ENCODE measurements around the gene SERTAD2. TPM values are rescaled to one million over a fixed set of nuclear protein-coding genes. Genes with fewer than 3 reads are reported as not detected.
A peak's percentile ranks its signal among the peaks of the same experiment; 100 is the strongest.

Gene SERTAD2, protein sequence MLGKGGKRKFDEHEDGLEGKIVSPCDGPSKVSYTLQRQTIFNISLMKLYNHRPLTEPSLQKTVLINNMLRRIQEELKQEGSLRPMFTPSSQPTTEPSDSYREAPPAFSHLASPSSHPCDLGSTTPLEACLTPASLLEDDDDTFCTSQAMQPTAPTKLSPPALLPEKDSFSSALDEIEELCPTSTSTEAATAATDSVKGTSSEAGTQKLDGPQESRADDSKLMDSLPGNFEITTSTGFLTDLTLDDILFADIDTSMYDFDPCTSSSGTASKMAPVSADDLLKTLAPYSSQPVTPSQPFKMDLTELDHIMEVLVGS
- 16.5 TPM for polyA plus RNA-seq (2012; ENCODE audit: low read depth, missing spikeins)

DNA sequence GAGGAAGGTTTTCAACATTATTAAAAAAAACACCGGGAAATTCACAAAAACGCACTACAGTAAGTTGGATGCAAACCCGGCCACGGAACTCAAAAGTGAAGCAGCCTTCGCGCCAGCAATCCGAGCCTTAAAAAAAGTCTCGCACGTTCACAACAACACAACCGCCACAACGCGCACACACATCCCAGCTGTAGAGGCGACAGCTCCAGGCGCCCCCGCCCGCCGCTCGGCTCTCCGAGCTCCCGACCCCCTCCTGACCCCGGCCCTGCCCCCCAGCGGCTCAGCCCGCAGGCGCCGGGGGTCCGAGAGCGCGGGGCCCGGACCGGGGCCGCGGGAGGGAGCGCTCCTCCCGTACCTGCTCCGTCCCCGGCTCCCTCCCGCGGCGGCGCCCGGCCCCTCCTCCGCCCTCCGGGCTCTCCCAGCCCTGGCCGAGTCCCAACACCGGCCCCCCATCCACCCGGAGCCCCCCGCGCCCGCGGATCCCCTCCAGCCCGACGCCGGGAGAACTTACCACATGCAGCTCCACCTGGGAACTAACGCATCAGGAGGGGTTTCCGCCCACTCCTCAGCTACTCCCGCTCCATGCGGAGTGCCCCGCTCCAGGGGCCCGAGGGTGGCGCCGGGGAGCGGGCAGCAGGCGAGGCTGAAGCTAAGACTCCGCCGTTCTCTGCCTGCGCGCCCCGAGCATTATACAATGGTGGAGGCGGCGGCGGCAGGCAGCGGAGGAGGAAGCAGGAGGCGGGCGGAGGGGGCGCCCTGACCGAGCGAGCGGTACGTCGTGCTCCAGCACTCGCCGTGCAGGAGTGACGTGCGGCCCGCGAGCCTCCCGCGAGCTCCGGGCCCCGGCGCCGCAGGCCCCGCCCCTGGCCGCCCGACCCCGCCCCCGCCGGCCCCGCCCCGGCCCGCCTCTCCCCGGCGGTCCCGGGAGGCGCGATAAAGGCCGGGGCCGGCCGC, at the start of gene SERTAD2:
SERTAD2 (minus strand) TSS at position 805 of the 954 bp plus-strand sequence. CDS start 17,042 bp downstream, outside the sequence.
- DNase-seq (ENCODE audit: insufficient read length, low spot score) (peak; percentile 85), FAIRE-seq (peak; percentile 80)
- TF ChIP-seq PAX5 (IDR thresholded peaks at IDR 0.05; ENCODE audit: insufficient read depth, low read length, severe bottlenecking) (no peak), POU2F2 (IDR thresholded peaks at IDR 0.05; ENCODE audit: low read depth, low read length) (no peak), POLR2AphosphoS5 (IDR thresholded peaks at IDR 0.05; ENCODE audit: low read depth, low read length) (0 out of 2 replicates have a peak, but pooled peaks have one; percentile 37), TAF1 (IDR thresholded peaks at IDR 0.05; ENCODE audit: low read depth, low read length) (peak; percentile 62), POLR2A (IDR thresholded peaks at IDR 0.05; ENCODE audit: low read depth, low read length) (peak; percentile 65; the same call in 1 of the 2 replicates)

DNA sequence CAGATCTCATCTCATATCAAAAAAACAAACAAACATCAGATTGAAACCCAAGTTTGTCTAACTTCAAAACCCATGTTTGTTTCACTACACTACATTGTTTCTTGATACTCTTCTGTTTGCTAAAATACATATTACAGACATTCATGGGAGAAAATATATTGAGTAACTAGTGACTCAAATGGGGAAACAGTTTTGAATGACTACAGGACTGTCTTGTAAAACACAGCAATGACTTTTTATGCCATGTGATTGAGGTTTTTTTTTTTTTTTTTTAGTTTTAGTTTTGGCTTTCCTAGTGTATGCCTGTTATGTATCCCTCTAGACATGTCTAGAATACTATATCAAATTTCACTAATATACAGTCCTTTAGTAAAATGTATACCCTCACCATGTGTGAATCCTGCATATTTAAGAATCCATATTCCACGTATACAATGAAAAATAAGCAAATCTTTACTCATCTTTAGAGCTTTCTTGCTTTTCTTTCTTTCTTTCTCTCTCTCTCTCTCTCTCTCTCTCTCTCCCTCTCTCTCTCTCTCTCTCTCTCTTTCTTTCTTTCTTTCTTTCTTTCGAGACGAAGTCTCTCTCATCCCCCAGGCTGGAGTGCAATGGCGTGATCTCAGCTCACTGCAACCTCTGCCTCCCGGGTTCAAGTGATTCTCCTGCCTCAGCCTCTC, 46.6 kb upstream of the SERTAD2 start:
- DNase-seq (ENCODE audit: insufficient read length, low spot score): no peak
- TF ChIP-seq POU2F2 (IDR thresholded peaks at IDR 0.05; ENCODE audit: low read depth, low read length) (no peak), SPI1 (IDR thresholded peaks at IDR 0.05; ENCODE audit: low read depth, low read length) (no peak), PAX5 (IDR thresholded peaks at IDR 0.05; ENCODE audit: insufficient read depth, low read length, severe bottlenecking) (no peak), TAF1 (IDR thresholded peaks at IDR 0.05; ENCODE audit: low read depth, low read length) (no peak), POLR2AphosphoS5 (IDR thresholded peaks at IDR 0.05; ENCODE audit: low read depth, low read length) (no peak), POLR2A (IDR thresholded peaks at IDR 0.05; ENCODE audit: low read depth, low read length) (no peak)
- FAIRE-seq: no peak

DNA sequence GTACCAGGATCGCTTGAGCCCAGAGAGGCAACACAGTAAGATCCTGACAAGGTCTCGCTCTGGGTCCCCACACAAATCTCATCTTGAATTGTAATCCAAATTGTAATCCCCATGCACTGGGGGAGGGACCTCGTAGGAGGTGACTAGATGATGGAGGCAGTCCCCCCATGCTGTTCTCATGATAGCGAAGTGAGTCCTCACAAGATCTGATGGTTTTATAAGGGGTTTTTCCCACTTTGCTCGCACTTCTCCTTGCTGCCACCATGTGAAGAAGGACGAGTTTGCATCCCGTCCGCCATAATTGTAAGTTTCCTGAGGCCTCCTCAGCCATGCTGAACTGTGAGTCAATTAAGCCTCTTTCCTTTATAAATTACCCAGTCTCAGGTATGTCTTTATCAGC, 46.0 kb upstream of the SERTAD2 start:
- no peak for TF ChIP-seq TAF1 (IDR thresholded peaks at IDR 0.05; ENCODE audit: low read depth, low read length)
- peak; percentile 48 for TF ChIP-seq SPI1 (IDR thresholded peaks at IDR 0.05; ENCODE audit: low read depth, low read length)
- peak; percentile 82 for FAIRE-seq

DNA sequence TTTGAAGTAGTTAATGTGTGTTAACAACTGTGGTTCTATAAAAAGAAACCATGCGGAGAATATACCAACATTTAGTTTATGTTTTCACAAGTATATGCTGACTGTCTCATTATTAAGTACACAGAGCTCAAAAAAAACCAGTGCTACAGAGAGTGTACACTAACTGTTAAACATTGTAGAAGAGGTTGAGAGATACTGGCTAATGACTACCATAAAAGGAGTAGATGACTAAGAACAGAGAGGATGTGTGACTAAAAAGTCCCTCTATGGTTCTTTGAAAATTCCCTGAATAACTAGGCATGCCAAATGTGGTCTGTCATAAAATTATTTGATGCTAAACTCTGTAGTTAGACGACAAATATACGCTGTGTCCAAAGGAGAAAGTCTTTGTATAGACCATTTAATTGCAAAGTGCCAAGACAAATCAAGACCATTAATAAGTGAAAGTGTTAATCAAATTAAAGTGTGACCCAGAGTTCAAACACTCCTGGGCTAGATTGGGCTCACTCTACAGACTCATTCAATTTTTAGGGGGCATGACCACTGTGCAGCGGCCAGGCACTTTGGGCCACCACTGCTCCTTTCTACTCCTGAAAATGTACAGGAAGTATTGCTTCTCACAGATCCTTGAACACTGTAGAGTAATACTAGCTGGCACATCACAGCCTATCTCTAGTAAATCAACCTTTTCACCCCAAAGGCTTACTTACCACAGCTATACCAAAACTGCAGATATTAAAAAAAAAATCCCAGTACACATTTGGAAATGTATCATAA, 45.1 kb upstream of the SERTAD2 start:
- peak; percentile 98 for FAIRE-seq

More for the DNA sequence above, 46.0 kb upstream of the SERTAD2 start:
- no peak for DNase-seq (ENCODE audit: insufficient read length, low spot score)

DNA sequence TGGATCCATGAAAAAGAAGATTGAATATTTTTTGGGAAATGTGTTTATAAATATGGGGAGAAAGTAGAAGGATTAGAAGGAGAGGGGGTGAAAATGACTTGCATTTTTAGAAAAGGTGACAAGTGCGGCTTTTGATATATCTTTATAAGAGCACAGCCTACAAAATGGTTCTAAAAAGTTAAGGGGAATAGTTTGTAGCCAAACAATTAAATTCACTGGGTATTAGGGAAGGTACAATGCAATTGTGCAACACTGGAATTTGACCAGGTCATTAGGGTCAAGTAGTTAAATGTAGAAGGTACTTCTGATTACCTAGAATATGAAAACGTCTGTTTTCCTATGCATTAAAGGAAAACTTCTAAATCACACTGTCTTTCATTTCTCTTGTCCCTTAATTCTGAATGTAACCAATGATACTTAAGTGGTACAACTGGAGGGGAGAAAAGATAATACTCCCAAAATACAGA, 44.5 kb upstream of the SERTAD2 start:
- no peak for TF ChIP-seq POLR2A (IDR thresholded peaks at IDR 0.05; ENCODE audit: low read depth, low read length)
- DNase-seq (ENCODE audit: insufficient read length, low spot score): no peak
- no peak for FAIRE-seq

More for the DNA sequence above, 45.1 kb upstream of the SERTAD2 start:
- DNase-seq (ENCODE audit: insufficient read length, low spot score): no peak
- peak; percentile 51; the same call in 1 of the 2 replicates for TF ChIP-seq SPI1 (IDR thresholded peaks at IDR 0.05; ENCODE audit: low read depth, low read length)
- no peak; the same call in 1 of the 2 replicates for TF ChIP-seq POLR2A (IDR thresholded peaks at IDR 0.05; ENCODE audit: low read depth, low read length)

DNA sequence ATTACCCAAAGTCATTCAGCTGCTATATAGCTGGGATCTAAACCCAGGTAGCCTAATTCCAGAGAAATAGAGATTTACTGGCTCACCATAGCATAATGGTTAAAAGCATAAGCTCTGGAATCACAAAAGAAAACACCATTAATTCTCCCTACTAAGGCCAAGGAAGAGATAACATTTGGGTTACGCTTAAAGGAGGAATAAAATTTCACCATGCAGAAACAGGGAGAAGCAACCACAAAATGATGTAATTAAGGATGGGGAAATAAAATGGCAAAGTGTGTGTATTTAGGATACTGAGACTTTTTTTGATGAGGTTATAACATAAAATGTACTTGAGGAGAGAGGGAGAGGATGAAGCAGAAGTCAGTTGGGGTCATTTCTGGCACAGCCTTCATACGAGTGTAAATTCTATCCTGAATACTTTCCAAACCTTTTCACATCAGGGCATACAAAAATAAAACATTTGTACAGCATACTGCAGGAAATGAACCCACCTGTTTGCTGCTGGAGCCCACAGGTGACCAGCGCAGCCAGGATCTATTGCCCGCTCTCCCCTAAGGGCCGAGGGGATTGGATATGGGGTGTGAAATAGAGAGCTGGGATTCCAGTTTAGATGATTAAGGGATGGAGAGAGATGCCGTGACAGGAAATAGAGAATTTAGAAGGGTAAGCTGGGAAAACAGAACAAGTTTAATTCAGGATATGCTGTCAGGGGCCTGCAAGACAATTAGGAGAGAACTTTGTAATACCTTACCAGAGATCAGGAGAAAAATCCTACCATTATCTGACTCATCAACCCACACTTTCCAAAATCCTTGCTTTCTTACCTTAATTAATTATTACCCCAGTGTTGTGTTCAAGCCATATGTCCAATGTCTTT, 43.8 kb upstream of the SERTAD2 start:
- peak; percentile 31 for FAIRE-seq
- TF ChIP-seq POU2F2 (IDR thresholded peaks at IDR 0.05; ENCODE audit: low read depth, low read length) (no peak), POLR2A (IDR thresholded peaks at IDR 0.05; ENCODE audit: low read depth, low read length) (no peak)
- no peak for DNase-seq (ENCODE audit: insufficient read length, low spot score)

DNA sequence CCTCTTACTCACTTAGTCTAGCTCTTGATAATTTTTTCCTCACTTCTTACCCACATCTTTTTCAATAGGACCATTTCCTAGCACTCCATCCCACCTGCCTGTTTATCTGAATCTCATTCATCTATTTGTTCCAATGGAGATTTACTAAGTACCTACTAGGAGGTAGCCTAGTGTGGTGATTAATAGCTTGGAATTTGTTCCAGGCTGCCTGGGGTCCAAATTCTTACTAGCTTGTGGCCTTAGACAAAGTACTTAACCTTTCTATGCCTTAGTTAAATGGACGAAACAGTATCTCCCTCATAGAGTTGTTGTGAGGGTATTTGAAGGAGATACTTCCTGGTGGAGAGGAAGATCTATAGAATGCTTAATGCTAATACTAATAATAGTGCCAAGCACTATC, 42.9 kb upstream of the SERTAD2 start:
- FAIRE-seq (peak; percentile 85), DNase-seq (ENCODE audit: insufficient read length, low spot score) (no peak)
- TF ChIP-seq PAX5 (IDR thresholded peaks at IDR 0.05; ENCODE audit: insufficient read depth, low read length, severe bottlenecking) (no peak), SPI1 (IDR thresholded peaks at IDR 0.05; ENCODE audit: low read depth, low read length) (no peak), POLR2A (IDR thresholded peaks at IDR 0.05; ENCODE audit: low read depth, low read length) (no peak), POLR2AphosphoS5 (IDR thresholded peaks at IDR 0.05; ENCODE audit: low read depth, low read length) (no peak), POU2F2 (IDR thresholded peaks at IDR 0.05; ENCODE audit: low read depth, low read length) (no peak), TAF1 (IDR thresholded peaks at IDR 0.05; ENCODE audit: low read depth, low read length) (no peak)

DNA sequence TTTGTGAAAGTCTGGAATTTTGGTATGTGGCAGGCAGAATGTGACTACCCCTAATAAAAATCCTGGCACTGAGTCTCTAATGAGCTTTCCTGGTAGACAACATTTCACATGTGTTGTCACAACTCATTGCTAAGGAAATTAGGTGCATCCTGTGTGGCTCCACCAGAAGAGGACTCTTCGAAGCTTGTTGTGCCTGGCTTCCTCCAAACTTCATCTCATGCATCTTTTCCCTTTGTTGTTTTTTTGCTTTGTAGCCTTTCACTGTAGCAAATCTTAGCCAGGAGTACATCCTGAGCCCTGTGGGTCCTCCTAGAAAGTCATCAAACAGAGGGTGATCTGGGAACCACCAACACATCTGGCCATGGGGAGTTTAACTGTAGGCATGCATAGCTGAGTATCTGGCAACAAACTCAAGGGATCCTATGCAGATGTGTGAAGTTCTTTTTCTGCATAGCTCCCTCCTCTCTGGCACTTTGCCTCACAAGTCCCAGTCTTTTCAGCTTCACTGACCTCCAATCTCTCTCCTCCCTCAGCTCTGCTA, 42.1 kb upstream of the SERTAD2 start:
- TF ChIP-seq TAF1 (IDR thresholded peaks at IDR 0.05; ENCODE audit: low read depth, low read length) (no peak), POLR2AphosphoS5 (IDR thresholded peaks at IDR 0.05; ENCODE audit: low read depth, low read length) (no peak), PAX5 (IDR thresholded peaks at IDR 0.05; ENCODE audit: insufficient read depth, low read length, severe bottlenecking) (no peak), POU2F2 (IDR thresholded peaks at IDR 0.05; ENCODE audit: low read depth, low read length) (no peak), SPI1 (IDR thresholded peaks at IDR 0.05; ENCODE audit: low read depth, low read length) (no peak), POLR2A (IDR thresholded peaks at IDR 0.05; ENCODE audit: low read depth, low read length) (no peak)
- FAIRE-seq (peak; percentile 78), DNase-seq (ENCODE audit: insufficient read length, low spot score) (no peak)

Measured in GM12891 (cell line).